NT2/D1 (cell line): ENCODE results near the gene ACP4.

Source experiments
- SUZ12 ChIP-seq: IDR thresholded peaks from 2 replicates; pipeline ENCODE4 v1.6.1; 2011; ENCODE audit not compliant: insufficient read length, insufficient read depth; ENCODE audit errors: extremely low read depth
- YY1 ChIP-seq: IDR thresholded peaks from 2 replicates; pipeline ENCODE4 v1.6.1; 2011; ENCODE audit not compliant: insufficient read length, insufficient read depth

- TF ChIP-seq SUZ12 (no peak), YY1 (no peak)
Observed at GRCh38 chr19:50817941-50818858, 28.0 kb downstream of the ACP4 start.
